A549 (cell line): ENCODE results near the gene FGD5. TPM values are rescaled to one million over a fixed set of nuclear protein-coding genes. Genes with fewer than 3 reads are reported as not detected.

Experiments used
- ATAC-seq, 2 experiments: fragments of 200-7000 bp in 1 of 2; fragments of >200 bp in 1 of 2; cut with Nextera tagmentation in 1 of 2; cut with Tn5 transposase in 1 of 2; 3 replicates each; pipeline versions ENCODE4 v1.8.0 to v1.9.1; 2018 to 2020; ENCODE audit warnings: mild to moderate bottlenecking in 1 of 2, moderate library complexity in 1 of 2
- CTCF ChIA-PET: fragments of 300-600 bp; sonication (Branson Sonifier 250); formaldehyde crosslinking; extraction: SDS; loops from one replicate; lab custom pipeline; 2021; ENCODE audit warnings: antibody characterized with exemption, inconsistent platforms; lab: Yijun Ruan, JAX
- POLR2A ChIA-PET: fragments of 350-600 bp; formaldehyde crosslinking; extraction: SDS; loops from one replicate; lab custom pipeline; 2021; ENCODE audit warnings: antibody characterized with exemption, inconsistent platforms; lab: Yijun Ruan, JAX
- DNase-seq, 2 experiments: peaks; one replicate each; pipeline versions ENCODE4 v3.0.0 to v3.0.0-alpha.2; 2011 to 2016; ENCODE audit warnings: low read depth in 1 of 2, low spot score in 1 of 2
- FAIRE-seq: peaks from 2 replicates; lab custom pipeline; 2011; peaks lifted over from hg19 to GRCh38; lab: Jason Lieb, UNC
- H3K27ac ChIP-seq, 2 experiments: fragments of >200 bp; sonication (Bioruptor Twin); formaldehyde crosslinking; 3 replicates each; pipeline ENCODE4 v1.5.1; 2016 to 2017
- H3K4me1 ChIP-seq: fragments of >200 bp; sonication (Bioruptor Twin); formaldehyde crosslinking; 3 replicates; pipeline ENCODE4 v1.6.1; 2016
- H3K4me2 ChIP-seq: fragments of >200 bp; sonication (Bioruptor Twin); formaldehyde crosslinking; 3 replicates; pipeline ENCODE4 v1.6.1; 2016
- H3K4me3 ChIP-seq: fragments of >200 bp; sonication (Bioruptor Twin); formaldehyde crosslinking; 3 replicates; pipeline ENCODE4 v1.5.1; 2016
- H3K9me3 ChIP-seq: fragments of >200 bp; sonication (Bioruptor Twin); formaldehyde crosslinking; 3 replicates; pipeline ENCODE4 v1.6.1; 2016
- CEBPB ChIP-seq, 2 experiments: fragments of >200 bp in 1 of 2; sonication (Bioruptor Twin) in 1 of 2; formaldehyde crosslinking in 1 of 2; IDR thresholded peaks; 2 replicates each; pipeline ENCODE4 v1.6.1; 2012 to 2016
- CHD2 ChIP-seq: fragments of 150-350 bp; IDR thresholded peaks from 2 replicates; pipeline ENCODE4 v1.6.1; 2014; ENCODE audit warnings: low read length; ENCODE audit not compliant: partially characterized antibody
- CHD4 ChIP-seq: fragments of 200-600 bp; sonication (generic); IDR thresholded peaks from 2 replicates; pipeline ENCODE4 v1.6.1; 2016; ENCODE audit warnings: antibody characterized with exemption, mild to moderate bottlenecking, borderline replicate concordance
- FOSB ChIP-seq: fragments of 250-450 bp; sonication (Bioruptor Pico); IDR thresholded peaks from 2 replicates; pipeline ENCODE4 v1.5.0; 2020; ENCODE audit warnings: mild to moderate bottlenecking, moderate library complexity
- FOXS1 ChIP-seq: fragments of 250-450 bp; sonication (Bioruptor Pico); IDR thresholded peaks from 2 replicates; pipeline ENCODE4 v1.5.0; 2020; ENCODE audit warnings: mild to moderate bottlenecking, moderate library complexity
- HDAC2 ChIP-seq: fragments of 200-600 bp; sonication (generic); IDR thresholded peaks from 2 replicates; pipeline ENCODE4 v1.6.1; 2016
- HEYL ChIP-seq: fragments of 250-450 bp; sonication (Bioruptor Pico); IDR thresholded peaks from 2 replicates; pipeline ENCODE4 v1.8.0; 2021; ENCODE audit warnings: mild to moderate bottlenecking, moderate library complexity
- HMGXB4 ChIP-seq: fragments of 250-450 bp; sonication (Bioruptor Pico); IDR thresholded peaks from 2 replicates; pipeline ENCODE4 v1.5.0; 2021; ENCODE audit warnings: mild to moderate bottlenecking, moderate library complexity, borderline replicate concordance
- HOXA7 ChIP-seq: fragments of 250-450 bp; sonication (Bioruptor Pico); IDR thresholded peaks from 2 replicates; pipeline ENCODE4 v1.5.0; 2020; ENCODE audit warnings: mild to moderate bottlenecking, moderate library complexity
- HOXB13 ChIP-seq: fragments of 250-450 bp; sonication (Bioruptor Pico); IDR thresholded peaks from 2 replicates; pipeline ENCODE4 v1.5.0; 2020; ENCODE audit warnings: low read depth, mild to moderate bottlenecking, moderate library complexity
- MAX ChIP-seq: IDR thresholded peaks from 2 replicates; pipeline ENCODE4 v1.6.1; 2012
- MYC ChIP-seq: IDR thresholded peaks from 2 replicates; pipeline ENCODE4 v1.6.1; 2012; ENCODE audit warnings: mild to moderate bottlenecking, inconsistent platforms, low read length, improper control_type of control experiment, borderline replicate concordance
- NFE2L2 ChIP-seq: fragments of 150-350 bp; conservative IDR thresholded peaks from 2 replicates; pipeline ENCODE4 v1.6.1; 2014; ENCODE audit warnings: low read length
- NR3C1 ChIP-seq: fragments of >200 bp; sonication (Bioruptor Twin); formaldehyde crosslinking; IDR thresholded peaks from 3 replicates; pipeline ENCODE4 v1.6.1; 2017
- POLR2A ChIP-seq: IDR thresholded peaks from 2 replicates; pipeline ENCODE4 v1.6.1; 2012; ENCODE audit warnings: mild to moderate bottlenecking, low read length
- RCOR1 ChIP-seq: fragments of 150-350 bp; IDR thresholded peaks from 2 replicates; pipeline ENCODE4 v1.6.1; 2014; ENCODE audit warnings: antibody characterized with exemption, low read length, low read depth
- RNF2 ChIP-seq: fragments of 200-600 bp; sonication (generic); IDR thresholded peaks from 2 replicates; pipeline ENCODE4 v1.6.1; 2016; ENCODE audit warnings: low read depth, mild to moderate bottlenecking, antibody characterized with exemption, moderate library complexity, borderline replicate concordance
- SMC3 ChIP-seq: fragments of >200 bp; sonication (Bioruptor Twin); formaldehyde crosslinking; IDR thresholded peaks from 3 replicates; pipeline ENCODE4 v1.6.1; 2018; ENCODE audit warnings: inconsistent platforms
- TP53 ChIP-seq: fragments of 250-450 bp; sonication (Bioruptor Pico); IDR thresholded peaks from 2 replicates; pipeline ENCODE4 v1.5.0; 2021; ENCODE audit warnings: mild to moderate bottlenecking, moderate library complexity
- ZC3H11A ChIP-seq: fragments of 450-650 bp; IDR thresholded peaks from 2 replicates; pipeline ENCODE4 v1.6.1; 2014; ENCODE audit warnings: antibody characterized with exemption, mild to moderate bottlenecking
- ZNF302 ChIP-seq: fragments of 250-450 bp; sonication (Bioruptor Pico); IDR thresholded peaks from 2 replicates; pipeline ENCODE4 v1.9.0; 2021; ENCODE audit warnings: inconsistent platforms, mild to moderate bottlenecking, moderate library complexity
- WGBS: methylation state at CpG from one replicate; pipeline ENCODE4 v1.1.6; 2017; ENCODE audit errors: missing lambda C conversion rate; 5-methylcytosine and 5-hydroxymethylcytosine counted together
- polyA plus RNA-seq, 4 experiments: library from polyadenylated mRNA; depleted of rRNA in 3 of 4; stranded (reverse); fragments of >200 nt; fragmentation: RNase III in 1 of 4; extraction: RNeasy Plus Mini Kit Qiagen cat#74134 plus additional on column Dnase treatment in 1 of 4; gene quantifications; 2 replicates in 3 of 4; 3 replicates in 1 of 4; pipeline ENCODE4 v1.2.3, GENCODE V29; 2011 to 2017
- TF ChIP-seq, protein P1 (sequence below): IDR thresholded peaks from 2 replicates; pipeline ENCODE4 v1.6.1; 2012
- TF ChIP-seq, protein P2 (sequence below): fragments of >200 bp; sonication (Bioruptor Twin); formaldehyde crosslinking; IDR thresholded peaks from 3 replicates; pipeline ENCODE4 v1.6.1; 2016
- TF ChIP-seq, protein P3 (sequence below): fragments of >200 bp; sonication (Bioruptor Twin); formaldehyde crosslinking; IDR thresholded peaks from 2 replicates; pipeline ENCODE4 v1.6.1; 2016
- TF ChIP-seq, protein P4 (sequence below): IDR thresholded peaks from 2 replicates; pipeline ENCODE4 v1.6.1; 2012; ENCODE audit warnings: low read depth, borderline replicate concordance

The FGD5 gene
- polyA plus RNA-seq, 2 of the 4 experiments (the other 2 are of a cell fraction): 0.16 TPM; not detected in 1

GRCh38 chr3:14866627-14867026 lies 47.9 kb downstream of the FGD5 start:
- ChIA-PET CTCF (interaction anchor here (0.5 to 1.3 kb wide), 2 partner anchors 54 to 248 kb away, joined by 3 to 4 read pairs; no protein-coding TSS in a partner anchor), POLR2A (no interaction called here)
- Histone ChIP-seq H3K4me3 (no peak overlapping the region), H3K4me2 (no peak overlapping the region), H3K9me3 (no peaks in the 10 kb centered on the region), H3K27ac (no peak overlapping the region), H3K4me1 (no peaks in the 10 kb centered on the region)
- no peak for DNase-seq
- WGBS: 43% methylated on average over 5 of the region's 5 CpGs
- no peak for FAIRE-seq
- ATAC-seq: no peak
- no peak for TF ChIP-seq NFE2L2
- TF ChIP-seq, protein P1, sequence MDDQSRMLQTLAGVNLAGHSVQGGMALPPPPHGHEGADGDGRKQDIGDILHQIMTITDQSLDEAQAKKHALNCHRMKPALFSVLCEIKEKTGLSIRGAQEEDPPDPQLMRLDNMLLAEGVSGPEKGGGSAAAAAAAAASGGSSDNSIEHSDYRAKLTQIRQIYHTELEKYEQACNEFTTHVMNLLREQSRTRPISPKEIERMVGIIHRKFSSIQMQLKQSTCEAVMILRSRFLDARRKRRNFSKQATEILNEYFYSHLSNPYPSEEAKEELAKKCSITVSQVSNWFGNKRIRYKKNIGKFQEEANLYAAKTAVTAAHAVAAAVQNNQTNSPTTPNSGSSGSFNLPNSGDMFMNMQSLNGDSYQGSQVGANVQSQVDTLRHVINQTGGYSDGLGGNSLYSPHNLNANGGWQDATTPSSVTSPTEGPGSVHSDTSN: no peak
- no peak for TF ChIP-seq MAX
- no peak for TF ChIP-seq CHD2
- TF ChIP-seq POLR2A: no peak
- TF ChIP-seq, protein P2, sequence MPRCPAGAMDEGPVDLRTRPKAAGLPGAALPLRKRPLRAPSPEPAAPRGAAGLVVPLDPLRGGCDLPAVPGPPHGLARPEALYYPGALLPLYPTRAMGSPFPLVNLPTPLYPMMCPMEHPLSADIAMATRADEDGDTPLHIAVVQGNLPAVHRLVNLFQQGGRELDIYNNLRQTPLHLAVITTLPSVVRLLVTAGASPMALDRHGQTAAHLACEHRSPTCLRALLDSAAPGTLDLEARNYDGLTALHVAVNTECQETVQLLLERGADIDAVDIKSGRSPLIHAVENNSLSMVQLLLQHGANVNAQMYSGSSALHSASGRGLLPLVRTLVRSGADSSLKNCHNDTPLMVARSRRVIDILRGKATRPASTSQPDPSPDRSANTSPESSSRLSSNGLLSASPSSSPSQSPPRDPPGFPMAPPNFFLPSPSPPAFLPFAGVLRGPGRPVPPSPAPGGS: no peak
- no peak for TF ChIP-seq MYC
- TF ChIP-seq RCOR1: no peak
- TF ChIP-seq NR3C1: no peak
- TF ChIP-seq HMGXB4 (CRISPR knock-in tag): no peak

DNA sequence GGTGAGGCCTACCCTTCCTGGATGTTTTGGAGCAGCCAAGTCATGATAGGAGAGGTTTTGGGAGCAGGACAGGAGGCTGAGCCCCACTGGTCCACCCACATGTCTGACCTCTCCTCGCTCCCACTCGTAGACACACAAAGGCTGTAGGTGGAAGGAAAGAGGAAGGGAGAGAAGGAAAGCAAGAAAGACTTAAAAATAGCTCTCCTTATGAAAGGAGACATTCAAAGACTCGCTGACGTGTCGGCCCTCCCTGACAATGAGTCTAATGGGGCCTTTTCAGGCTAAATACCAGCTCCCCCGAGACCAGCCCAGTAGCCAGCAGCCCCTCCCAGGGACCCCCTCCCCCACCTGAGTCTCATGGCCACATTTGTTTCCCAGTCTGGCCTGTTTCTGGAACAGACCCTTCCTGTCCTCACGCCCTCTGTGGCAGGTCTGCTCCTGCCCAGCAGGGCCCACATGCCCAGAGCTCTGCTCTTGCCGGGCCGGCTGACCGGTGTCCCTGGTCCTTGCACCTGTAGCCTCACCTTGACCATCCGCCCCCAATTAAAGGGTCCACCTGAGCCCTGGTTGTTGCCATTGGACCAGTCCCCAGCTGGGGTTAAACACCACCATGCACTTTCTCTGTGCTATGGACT lies 49.3 kb downstream of the FGD5 start:
- WGBS: 77% methylated on average over 11 of the region's 11 CpGs
- no peak overlapping the region for H3K4me2 ChIP-seq
- H3K9me3 ChIP-seq: no peaks in the 10 kb centered on the region
- DNase-seq (no peak), ATAC-seq (no peak)
- H3K4me3 ChIP-seq: no peak overlapping the region
- no peak for TF ChIP-seq CEBPB (IDR thresholded peaks at IDR 0.05)
- TF ChIP-seq NR3C1: no peak
- TF ChIP-seq CHD4: no peak
- no peak for TF ChIP-seq HOXB13 (CRISPR knock-in tag)
- no peak for TF ChIP-seq SMC3
- no peak for TF ChIP-seq MAX
- TF ChIP-seq RNF2: no peak
- no peak for TF ChIP-seq HDAC2
- TF ChIP-seq, protein P3, sequence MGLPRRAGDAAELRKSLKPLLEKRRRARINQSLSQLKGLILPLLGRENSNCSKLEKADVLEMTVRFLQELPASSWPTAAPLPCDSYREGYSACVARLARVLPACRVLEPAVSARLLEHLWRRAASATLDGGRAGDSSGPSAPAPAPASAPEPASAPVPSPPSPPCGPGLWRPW: no peak
- no peak for TF ChIP-seq TP53 (CRISPR knock-in tag)
- TF ChIP-seq POLR2A: no peak
- TF ChIP-seq ZNF302 (CRISPR knock-in tag): no peak
- no peak for TF ChIP-seq ZC3H11A
- TF ChIP-seq HEYL: no peak
- no peak for TF ChIP-seq CHD2
- no peak for TF ChIP-seq FOSB (CRISPR knock-in tag)
- TF ChIP-seq, protein P2: no peak
- TF ChIP-seq, protein P4, sequence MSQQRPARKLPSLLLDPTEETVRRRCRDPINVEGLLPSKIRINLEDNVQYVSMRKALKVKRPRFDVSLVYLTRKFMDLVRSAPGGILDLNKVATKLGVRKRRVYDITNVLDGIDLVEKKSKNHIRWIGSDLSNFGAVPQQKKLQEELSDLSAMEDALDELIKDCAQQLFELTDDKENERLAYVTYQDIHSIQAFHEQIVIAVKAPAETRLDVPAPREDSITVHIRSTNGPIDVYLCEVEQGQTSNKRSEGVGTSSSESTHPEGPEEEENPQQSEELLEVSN: no peak
- no peak for TF ChIP-seq HOXA7
- no peak for TF ChIP-seq FOXS1 (CRISPR knock-in tag)
- TF ChIP-seq, all 56 proteins: peak for 0
- no peak for FAIRE-seq
- no peaks in the 10 kb centered on the region for H3K4me1 ChIP-seq
- no peak overlapping the region for H3K27ac ChIP-seq
- CTCF ChIA-PET: interaction anchor here (1.1 to 1.3 kb wide), 2 partner anchors 77 to 194 kb away, joined by 3 to 5 read pairs; no protein-coding TSS in a partner anchor
- POLR2A ChIA-PET: interaction anchor here (0.7 kb wide), 1 partner anchor 43 kb away, joined by 3 read pairs; no protein-coding TSS in a partner anchor
